GM23338 (cell line): ENCODE measurements around the gene HNRNPC. TPM values are rescaled to one million over a fixed set of nuclear protein-coding genes. Genes with fewer than 3 reads are reported as not detected.
"Not testable (repeated sequence)": the region's sequence is repeated elsewhere in the genome, so short reads cannot be mapped to it uniquely, and the experiment has no call there.

Source experiments
- ATAC-seq: fragments of 200-7000 bp; cut with Tn5 transposase; 3 replicates; pipeline ENCODE4 v1.9.1; 2020
- DNase-seq: peaks from one replicate; pipeline ENCODE4 v3.0.0-alpha.2; 2015; ENCODE audit warnings: low spot score
- H2AFZ ChIP-seq: fragments of 200-600 bp; sonication (generic); 2 replicates; pipeline ENCODE4 v1.8.0; 2016; ENCODE audit warnings: antibody characterized with exemption, mild to moderate bottlenecking, moderate library complexity
- H3F3A ChIP-seq: fragments of 200-600 bp; sonication (generic); replicated peaks from 2 replicates; pipeline ENCODE4 v1.8.0; 2017; ENCODE audit warnings: antibody characterized with exemption, mixed run types, low read depth
- H3K27ac ChIP-seq: fragments of 200-600 bp; sonication (generic); 2 replicates; pipeline ENCODE4 v1.6.1; 2016; ENCODE audit warnings: low read depth
- H3K27me3 ChIP-seq: fragments of 200-600 bp; sonication (generic); 2 replicates; pipeline ENCODE4 v1.8.0; 2016; ENCODE audit warnings: mild to moderate bottlenecking, mixed run types, moderate library complexity; ENCODE audit not compliant: insufficient read depth
- H3K36me3 ChIP-seq: fragments of 200-600 bp; sonication (generic); 2 replicates; pipeline ENCODE4 v1.8.0; 2016; ENCODE audit warnings: mild to moderate bottlenecking; ENCODE audit not compliant: insufficient read depth
- H3K4me1 ChIP-seq: fragments of 200-600 bp; sonication (generic); 2 replicates; pipeline ENCODE4 v1.8.0; 2016; ENCODE audit warnings: mild to moderate bottlenecking, moderate library complexity; ENCODE audit not compliant: insufficient read depth
- H3K4me2 ChIP-seq: fragments of 200-600 bp; sonication (generic); 2 replicates; pipeline ENCODE4 v1.7.1; 2017; ENCODE audit warnings: mixed run types
- H3K4me3 ChIP-seq: fragments of 200-600 bp; sonication (generic); 2 replicates; pipeline ENCODE4 v1.6.1; 2016; ENCODE audit warnings: mixed run types
- H3K79me2 ChIP-seq: fragments of 200-600 bp; sonication (generic); replicated peaks from 2 replicates; pipeline ENCODE4 v1.8.0; 2017; ENCODE audit warnings: mild to moderate bottlenecking; ENCODE audit not compliant: insufficient read depth
- H3K9me2 ChIP-seq: fragments of 200-600 bp; sonication (generic); 2 replicates; pipeline ENCODE4 v1.8.0; 2017; ENCODE audit not compliant: insufficient read depth
- H4K20me1 ChIP-seq: fragments of 200-600 bp; sonication (generic); replicated peaks from 2 replicates; pipeline ENCODE4 v1.8.0; 2017; ENCODE audit warnings: mild to moderate bottlenecking; ENCODE audit not compliant: insufficient read depth
- H3K27ac Mint-ChIP-seq: 2 replicates; pipeline ENCODE4 v1.8.0; 2020; ENCODE audit warnings: inconsistent platforms, mild to moderate bottlenecking, moderate library complexity, mixed read lengths
- H3K27me3 Mint-ChIP-seq: 3 replicates; pipeline ENCODE4 v1.8.0; 2022; ENCODE audit warnings: low read depth, mild to moderate bottlenecking, moderate library complexity, mixed read lengths, inconsistent platforms; ENCODE audit not compliant: insufficient read depth, poor library complexity
- H3K36me3 Mint-ChIP-seq: 3 replicates; pipeline ENCODE4 v1.8.0; 2021; ENCODE audit warnings: low read depth, mild to moderate bottlenecking, inconsistent platforms, moderate library complexity, mixed read lengths
- H3K4me1 Mint-ChIP-seq: 3 replicates; pipeline ENCODE4 v1.8.0; 2020; ENCODE audit warnings: mild to moderate bottlenecking, inconsistent platforms, mixed read lengths
- H3K4me3 Mint-ChIP-seq: 3 replicates; pipeline ENCODE4 v1.8.0; 2021; ENCODE audit warnings: moderate library complexity, mild to moderate bottlenecking, inconsistent platforms, mixed read lengths
- H3K9me3 Mint-ChIP-seq: 3 replicates; pipeline ENCODE4 v1.8.0; 2020; ENCODE audit warnings: moderate library complexity, mild to moderate bottlenecking, inconsistent platforms, mixed read lengths
- CREB1 ChIP-seq: fragments of 250-450 bp; sonication (Bioruptor Pico); IDR thresholded peaks from 2 replicates; pipeline ENCODE4 v1.5.0; 2020; ENCODE audit warnings: low read depth, mild to moderate bottlenecking, moderate library complexity
- EZH2 ChIP-seq: fragments of 200-600 bp; sonication (generic); IDR thresholded peaks from one replicate; pipeline ENCODE4 v1.8.0; 2017; ENCODE audit warnings: antibody characterized with exemption, mild to moderate bottlenecking, low read depth; ENCODE audit not compliant: unreplicated experiment
- JUNB ChIP-seq: IDR thresholded peaks from one replicate; pipeline ENCODE4 v1.6.1; 2016; ENCODE audit warnings: antibody characterized with exemption; ENCODE audit not compliant: unreplicated experiment
- NANOG ChIP-seq: IDR thresholded peaks from 2 replicates; pipeline ENCODE4 v1.6.1; 2016; ENCODE audit warnings: antibody characterized with exemption, borderline replicate concordance
- ZNF114 ChIP-seq: fragments of 250-450 bp; sonication (Bioruptor Pico); IDR thresholded peaks from 2 replicates; pipeline ENCODE4 v1.5.0; 2020; ENCODE audit warnings: mild to moderate bottlenecking, moderate library complexity
- ZNF331 ChIP-seq: fragments of 250-450 bp; sonication (Bioruptor Pico); IDR thresholded peaks from 2 replicates; pipeline ENCODE4 v1.5.0; 2020; ENCODE audit warnings: low read depth, mild to moderate bottlenecking, moderate library complexity
- polyA plus RNA-seq: library from polyadenylated mRNA; unstranded; fragments of >200 nt; fragmentation: Nextera tagmentation; extraction: Ambion mirVana; gene quantifications from 2 replicates; pipeline ENCODE4 v1.2.1, GENCODE V29; 2016
- total RNA-seq: library from RNA; depleted of rRNA; stranded (reverse); fragments of >200 nt; shearing (Covaris generic); gene quantifications from 2 replicates; pipeline ENCODE4 v1.2.3, GENCODE V29; 2014
- TF ChIP-seq, protein P1 (sequence below): IDR thresholded peaks from 2 replicates; pipeline ENCODE4 v1.6.1; 2016; ENCODE audit warnings: antibody characterized with exemption
- TF ChIP-seq, protein P2 (sequence below): fragments of 250-450 bp; sonication (Bioruptor Pico); IDR thresholded peaks from 2 replicates; pipeline ENCODE4 v1.5.0; 2020; ENCODE audit warnings: mild to moderate bottlenecking, moderate library complexity
- TF ChIP-seq, protein P3 (sequence below): IDR thresholded peaks from one replicate; pipeline ENCODE4 v1.6.1; 2018; ENCODE audit warnings: antibody characterized with exemption; ENCODE audit not compliant: unreplicated experiment
- TF ChIP-seq, protein P4 (sequence below), 2 experiments: fragments of 200-600 bp in 1 of 2; sonication (generic) in 1 of 2; conservative IDR thresholded peaks; 2 replicates each; pipeline versions ENCODE4 v1.5.1 to v1.6.1; 2016 to 2017; ENCODE audit warnings: antibody characterized with exemption in 2 of 2, low read depth in 2 of 2, mild to moderate bottlenecking in 2 of 2, moderate library complexity in 1 of 2

HNRNPC gene
- total and polyA plus RNA-seq, 2 experiments from 2014 or later, result 1,259 to 1,296 TPM

DNA sequence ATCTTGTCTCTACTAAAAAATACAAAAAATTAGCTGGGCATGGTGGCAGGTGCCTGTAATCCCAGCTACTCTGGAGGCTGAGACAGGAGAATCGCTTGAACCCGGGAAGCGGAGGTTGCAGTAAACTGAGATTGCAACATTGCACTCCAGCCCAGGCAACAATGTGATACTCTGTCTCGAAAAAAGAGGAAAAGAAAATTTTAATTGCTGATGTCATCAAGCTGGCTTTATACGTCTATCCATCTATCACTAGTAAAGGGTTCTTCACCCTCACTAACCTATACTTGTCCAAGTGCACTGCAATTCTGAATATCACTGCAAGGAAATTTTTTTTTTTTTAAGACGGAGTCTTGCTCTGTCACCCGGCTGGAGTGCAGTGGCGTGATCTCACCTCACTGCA lies 12.7 kb upstream of the HNRNPC start:
- not testable (repeated sequence) for H3K27ac Mint-ChIP-seq, H3K4me3 Mint-ChIP-seq, H2AFZ ChIP-seq, H3K27me3 Mint-ChIP-seq, H3K4me3 ChIP-seq, H3K36me3 Mint-ChIP-seq, H3K27ac ChIP-seq, H3K4me1 ChIP-seq, H3K36me3 ChIP-seq, H3K9me3 Mint-ChIP-seq, H3K27me3 ChIP-seq, ATAC-seq, DNase-seq, H3K9me2 ChIP-seq, H3K79me2 ChIP-seq, H4K20me1 ChIP-seq, H3K4me2 ChIP-seq, H3F3A ChIP-seq, H3K4me1 Mint-ChIP-seq

DNA sequence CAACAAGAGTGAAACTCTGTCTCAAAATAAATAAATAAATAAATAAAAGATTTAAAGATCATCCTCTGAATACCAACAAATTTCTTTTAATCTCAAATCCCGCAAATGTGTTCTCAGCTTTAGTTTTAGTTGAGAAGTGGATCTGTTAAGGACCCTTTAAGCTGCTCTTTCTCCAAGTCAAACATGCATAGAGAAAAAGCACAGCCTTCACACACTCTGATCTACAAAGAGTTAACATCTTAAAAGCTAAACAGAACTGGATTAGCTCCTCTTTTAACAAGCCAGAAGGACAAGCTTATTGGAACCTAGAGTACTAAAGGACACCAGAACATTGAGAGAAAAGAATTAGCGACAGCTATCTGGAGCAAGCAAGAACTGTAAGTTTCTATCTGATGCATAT lies 10.5 kb upstream of the HNRNPC start, which contains the start of gene RPGRIP1:
Gene RPGRIP1, plus strand, starts transcription at position 301 of the 400 bp plus-strand sequence. CDS start 7,894 bp downstream, outside the sequence.
- Histone ChIP-seq H3F3A (no peaks in the 10 kb centered on the region; the same call in 1 of the 2 replicates), H3K4me3 (no peak within 1 kb of the TSS), H3K9me2 (no peaks in the 10 kb centered on the region), H3K4me1 (no peaks in the 10 kb centered on the region), H4K20me1 (no peaks in the 10 kb centered on the region), H3K4me2 (no peak within 1 kb of the TSS), H2AFZ (no peak within 1 kb of the TSS), H3K79me2 (no peaks in the 10 kb centered on the region), H3K36me3 (no peaks in the 10 kb centered on the region), H3K27ac (no peak within 1 kb of the TSS), H3K27me3 (no peaks in the 10 kb centered on the region)
- Mint-ChIP-seq H3K4me3 (no peak within 1 kb of the TSS), H3K36me3 (no peaks in the 10 kb centered on the region), H3K9me3 (no peaks in the 10 kb centered on the region), H3K27me3 (peaks cover 3% of the 10 kb centered on the region), H3K4me1 (no peaks in the 10 kb centered on the region), H3K27ac (no peak within 1 kb of the TSS)
- DNase-seq, result no peak
- ATAC-seq, result no peak
- TF ChIP-seq, protein P1, sequence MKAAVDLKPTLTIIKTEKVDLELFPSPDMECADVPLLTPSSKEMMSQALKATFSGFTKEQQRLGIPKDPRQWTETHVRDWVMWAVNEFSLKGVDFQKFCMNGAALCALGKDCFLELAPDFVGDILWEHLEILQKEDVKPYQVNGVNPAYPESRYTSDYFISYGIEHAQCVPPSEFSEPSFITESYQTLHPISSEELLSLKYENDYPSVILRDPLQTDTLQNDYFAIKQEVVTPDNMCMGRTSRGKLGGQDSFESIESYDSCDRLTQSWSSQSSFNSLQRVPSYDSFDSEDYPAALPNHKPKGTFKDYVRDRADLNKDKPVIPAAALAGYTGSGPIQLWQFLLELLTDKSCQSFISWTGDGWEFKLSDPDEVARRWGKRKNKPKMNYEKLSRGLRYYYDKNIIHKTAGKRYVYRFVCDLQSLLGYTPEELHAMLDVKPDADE, result no peak
- TF ChIP-seq CREB1, result no peak
- no peak for TF ChIP-seq NANOG
- no peak for TF ChIP-seq ZNF114 (CRISPR knock-in tag)
- no peak for TF ChIP-seq ZNF331 (CRISPR knock-in tag)
- TF ChIP-seq EZH2, result no peak
- TF ChIP-seq, protein P2, sequence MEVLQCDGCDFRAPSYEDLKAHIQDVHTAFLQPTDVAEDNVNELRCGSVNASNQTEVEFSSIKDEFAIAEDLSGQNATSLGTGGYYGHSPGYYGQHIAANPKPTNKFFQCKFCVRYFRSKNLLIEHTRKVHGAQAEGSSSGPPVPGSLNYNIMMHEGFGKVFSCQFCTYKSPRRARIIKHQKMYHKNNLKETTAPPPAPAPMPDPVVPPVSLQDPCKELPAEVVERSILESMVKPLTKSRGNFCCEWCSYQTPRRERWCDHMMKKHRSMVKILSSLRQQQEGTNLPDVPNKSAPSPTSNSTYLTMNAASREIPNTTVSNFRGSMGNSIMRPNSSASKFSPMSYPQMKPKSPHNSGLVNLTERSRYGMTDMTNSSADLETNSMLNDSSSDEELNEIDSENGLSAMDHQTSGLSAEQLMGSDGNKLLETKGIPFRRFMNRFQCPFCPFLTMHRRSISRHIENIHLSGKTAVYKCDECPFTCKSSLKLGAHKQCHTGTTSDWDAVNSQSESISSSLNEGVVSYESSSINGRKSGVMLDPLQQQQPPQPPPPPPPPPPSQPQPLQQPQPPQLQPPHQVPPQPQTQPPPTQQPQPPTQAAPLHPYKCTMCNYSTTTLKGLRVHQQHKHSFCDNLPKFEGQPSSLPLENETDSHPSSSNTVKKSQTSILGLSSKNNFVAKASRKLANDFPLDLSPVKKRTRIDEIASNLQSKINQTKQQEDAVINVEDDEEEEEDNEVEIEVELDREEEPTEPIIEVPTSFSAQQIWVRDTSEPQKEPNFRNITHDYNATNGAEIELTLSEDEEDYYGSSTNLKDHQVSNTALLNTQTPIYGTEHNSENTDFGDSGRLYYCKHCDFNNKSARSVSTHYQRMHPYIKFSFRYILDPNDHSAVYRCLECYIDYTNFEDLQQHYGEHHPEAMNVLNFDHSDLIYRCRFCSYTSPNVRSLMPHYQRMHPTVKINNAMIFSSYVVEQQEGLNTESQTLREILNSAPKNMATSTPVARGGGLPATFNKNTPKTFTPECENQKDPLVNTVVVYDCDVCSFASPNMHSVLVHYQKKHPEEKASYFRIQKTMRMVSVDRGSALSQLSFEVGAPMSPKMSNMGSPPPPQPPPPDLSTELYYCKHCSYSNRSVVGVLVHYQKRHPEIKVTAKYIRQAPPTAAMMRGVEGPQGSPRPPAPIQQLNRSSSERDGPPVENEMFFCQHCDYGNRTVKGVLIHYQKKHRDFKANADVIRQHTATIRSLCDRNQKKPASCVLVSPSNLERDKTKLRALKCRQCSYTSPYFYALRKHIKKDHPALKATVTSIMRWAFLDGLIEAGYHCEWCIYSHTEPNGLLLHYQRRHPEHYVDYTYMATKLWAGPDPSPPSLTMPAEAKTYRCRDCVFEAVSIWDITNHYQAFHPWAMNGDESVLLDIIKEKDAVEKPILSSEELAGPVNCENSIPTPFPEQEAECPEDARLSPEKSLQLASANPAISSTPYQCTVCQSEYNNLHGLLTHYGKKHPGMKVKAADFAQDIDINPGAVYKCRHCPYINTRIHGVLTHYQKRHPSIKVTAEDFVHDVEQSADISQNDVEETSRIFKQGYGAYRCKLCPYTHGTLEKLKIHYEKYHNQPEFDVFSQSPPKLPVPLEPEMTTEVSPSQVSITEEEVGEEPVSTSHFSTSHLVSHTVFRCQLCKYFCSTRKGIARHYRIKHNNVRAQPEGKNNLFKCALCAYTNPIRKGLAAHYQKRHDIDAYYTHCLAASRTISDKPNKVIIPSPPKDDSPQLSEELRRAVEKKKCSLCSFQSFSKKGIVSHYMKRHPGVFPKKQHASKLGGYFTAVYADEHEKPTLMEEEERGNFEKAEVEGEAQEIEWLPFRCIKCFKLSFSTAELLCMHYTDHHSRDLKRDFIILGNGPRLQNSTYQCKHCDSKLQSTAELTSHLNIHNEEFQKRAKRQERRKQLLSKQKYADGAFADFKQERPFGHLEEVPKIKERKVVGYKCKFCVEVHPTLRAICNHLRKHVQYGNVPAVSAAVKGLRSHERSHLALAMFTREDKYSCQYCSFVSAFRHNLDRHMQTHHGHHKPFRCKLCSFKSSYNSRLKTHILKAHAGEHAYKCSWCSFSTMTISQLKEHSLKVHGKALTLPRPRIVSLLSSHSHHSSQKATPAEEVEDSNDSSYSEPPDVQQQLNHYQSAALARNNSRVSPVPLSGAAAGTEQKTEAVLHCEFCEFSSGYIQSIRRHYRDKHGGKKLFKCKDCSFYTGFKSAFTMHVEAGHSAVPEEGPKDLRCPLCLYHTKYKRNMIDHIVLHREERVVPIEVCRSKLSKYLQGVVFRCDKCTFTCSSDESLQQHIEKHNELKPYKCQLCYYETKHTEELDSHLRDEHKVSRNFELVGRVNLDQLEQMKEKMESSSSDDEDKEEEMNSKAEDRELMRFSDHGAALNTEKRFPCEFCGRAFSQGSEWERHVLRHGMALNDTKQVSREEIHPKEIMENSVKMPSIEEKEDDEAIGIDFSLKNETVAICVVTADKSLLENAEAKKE (CRISPR knock-in tag), result no peak
- no peak for TF ChIP-seq JUNB
- TF ChIP-seq, protein P3, sequence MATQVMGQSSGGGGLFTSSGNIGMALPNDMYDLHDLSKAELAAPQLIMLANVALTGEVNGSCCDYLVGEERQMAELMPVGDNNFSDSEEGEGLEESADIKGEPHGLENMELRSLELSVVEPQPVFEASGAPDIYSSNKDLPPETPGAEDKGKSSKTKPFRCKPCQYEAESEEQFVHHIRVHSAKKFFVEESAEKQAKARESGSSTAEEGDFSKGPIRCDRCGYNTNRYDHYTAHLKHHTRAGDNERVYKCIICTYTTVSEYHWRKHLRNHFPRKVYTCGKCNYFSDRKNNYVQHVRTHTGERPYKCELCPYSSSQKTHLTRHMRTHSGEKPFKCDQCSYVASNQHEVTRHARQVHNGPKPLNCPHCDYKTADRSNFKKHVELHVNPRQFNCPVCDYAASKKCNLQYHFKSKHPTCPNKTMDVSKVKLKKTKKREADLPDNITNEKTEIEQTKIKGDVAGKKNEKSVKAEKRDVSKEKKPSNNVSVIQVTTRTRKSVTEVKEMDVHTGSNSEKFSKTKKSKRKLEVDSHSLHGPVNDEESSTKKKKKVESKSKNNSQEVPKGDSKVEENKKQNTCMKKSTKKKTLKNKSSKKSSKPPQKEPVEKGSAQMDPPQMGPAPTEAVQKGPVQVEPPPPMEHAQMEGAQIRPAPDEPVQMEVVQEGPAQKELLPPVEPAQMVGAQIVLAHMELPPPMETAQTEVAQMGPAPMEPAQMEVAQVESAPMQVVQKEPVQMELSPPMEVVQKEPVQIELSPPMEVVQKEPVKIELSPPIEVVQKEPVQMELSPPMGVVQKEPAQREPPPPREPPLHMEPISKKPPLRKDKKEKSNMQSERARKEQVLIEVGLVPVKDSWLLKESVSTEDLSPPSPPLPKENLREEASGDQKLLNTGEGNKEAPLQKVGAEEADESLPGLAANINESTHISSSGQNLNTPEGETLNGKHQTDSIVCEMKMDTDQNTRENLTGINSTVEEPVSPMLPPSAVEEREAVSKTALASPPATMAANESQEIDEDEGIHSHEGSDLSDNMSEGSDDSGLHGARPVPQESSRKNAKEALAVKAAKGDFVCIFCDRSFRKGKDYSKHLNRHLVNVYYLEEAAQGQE, result no peak
- TF ChIP-seq, protein P4, sequence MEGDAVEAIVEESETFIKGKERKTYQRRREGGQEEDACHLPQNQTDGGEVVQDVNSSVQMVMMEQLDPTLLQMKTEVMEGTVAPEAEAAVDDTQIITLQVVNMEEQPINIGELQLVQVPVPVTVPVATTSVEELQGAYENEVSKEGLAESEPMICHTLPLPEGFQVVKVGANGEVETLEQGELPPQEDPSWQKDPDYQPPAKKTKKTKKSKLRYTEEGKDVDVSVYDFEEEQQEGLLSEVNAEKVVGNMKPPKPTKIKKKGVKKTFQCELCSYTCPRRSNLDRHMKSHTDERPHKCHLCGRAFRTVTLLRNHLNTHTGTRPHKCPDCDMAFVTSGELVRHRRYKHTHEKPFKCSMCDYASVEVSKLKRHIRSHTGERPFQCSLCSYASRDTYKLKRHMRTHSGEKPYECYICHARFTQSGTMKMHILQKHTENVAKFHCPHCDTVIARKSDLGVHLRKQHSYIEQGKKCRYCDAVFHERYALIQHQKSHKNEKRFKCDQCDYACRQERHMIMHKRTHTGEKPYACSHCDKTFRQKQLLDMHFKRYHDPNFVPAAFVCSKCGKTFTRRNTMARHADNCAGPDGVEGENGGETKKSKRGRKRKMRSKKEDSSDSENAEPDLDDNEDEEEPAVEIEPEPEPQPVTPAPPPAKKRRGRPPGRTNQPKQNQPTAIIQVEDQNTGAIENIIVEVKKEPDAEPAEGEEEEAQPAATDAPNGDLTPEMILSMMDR (conservative IDR thresholded peaks at IDR 0.05; ENCODE audit: low read depth in 2 of 2), result no peak
